GM12891 (cell line): ENCODE measurements around the gene ATL3.

Source experiments
- POLR2A ChIP-seq: IDR thresholded peaks from 2 replicates; pipeline ENCODE4 v1.6.1; 2011; ENCODE audit warnings: low read depth, low read length, control low read depth
- POLR2AphosphoS5 ChIP-seq: IDR thresholded peaks from 2 replicates; pipeline ENCODE4 v1.6.1; 2011; ENCODE audit warnings: low read depth, low read length, control low read depth
- TAF1 ChIP-seq: IDR thresholded peaks from 2 replicates; pipeline ENCODE4 v1.6.1; 2011; ENCODE audit warnings: low read depth, low read length, control low read depth

GRCh38 chr11:63641727-63642126, 29.4 kb downstream of the ATL3 start:
- TF ChIP-seq POLR2A = no peak
- TF ChIP-seq POLR2AphosphoS5 = no peak
- TF ChIP-seq TAF1 = no peak
